Heart right ventricle (tissue), 16 donors: Measurements from ENCODE around the gene LRRFIP2. TPM values are rescaled to one million over a fixed set of nuclear protein-coding genes. Genes with fewer than 3 reads are reported as not detected.

ENCODE experiments used
- ATAC-seq, 8 donors: fragments of 200-7000 bp; cut with Tn5 transposase; one replicate each; pipeline ENCODE4 v1.9.1; 2020; ENCODE audit warnings: mild to moderate bottlenecking in 8 of 8, moderate library complexity in 8 of 8, moderate number of reproducible peaks in 1 of 8
- DNase-seq, 2 donors: peaks; one replicate each; pipeline ENCODE4 v3.0.0-alpha.2; 2020
- H3K27ac ChIP-seq, 10 donors: fragments of 200-600 bp; sonication (generic) in 2 of 10; one replicate each; pipeline versions ENCODE4 v1.5.0 to v1.8.0; 2020 to 2022; ENCODE audit warnings: mild to moderate bottlenecking in 3 of 10
- H3K27me3 ChIP-seq, 7 donors: fragments of 200-600 bp; one replicate each; pipeline ENCODE4 v1.8.0; 2021 to 2022; ENCODE audit warnings: mild to moderate bottlenecking in 2 of 7
- H3K36me3 ChIP-seq, 9 donors: fragments of 200-600 bp; sonication (generic) in 1 of 9; one replicate each; pipeline versions ENCODE4 v1.5.0 to v1.8.0; 2020 to 2022; ENCODE audit warnings: mild to moderate bottlenecking in 2 of 9
- H3K4me1 ChIP-seq, 9 donors: fragments of 200-600 bp; sonication (generic) in 1 of 9; one replicate each; pipeline versions ENCODE4 v1.5.0 to v1.8.0; 2020 to 2022; ENCODE audit warnings: mild to moderate bottlenecking in 4 of 9
- H3K4me3 ChIP-seq, 10 donors: fragments of 200-600 bp; sonication (generic) in 2 of 10; one replicate each; pipeline versions ENCODE4 v1.5.0 to v1.8.0; 2020 to 2022; ENCODE audit warnings: mild to moderate bottlenecking in 7 of 10, moderate library complexity in 2 of 10
- H3K9me3 ChIP-seq, 11 donors: fragments of 200-600 bp in 10 of 11; sonication (generic) in 2 of 11; one replicate each; pipeline versions ENCODE4 v1.5.0 to v1.8.0; 2013 to 2022; ENCODE audit warnings: mild to moderate bottlenecking in 2 of 11, control low read depth in 1 of 11, moderate library complexity in 1 of 11
- WGBS, 2 donors: extraction: QIAGEN DNeasy Blood & Tissue Kit; methylation state at CpG; one replicate each; pipeline ENCODE4 v1.1.7; 2013; ENCODE audit warnings: inconsistent platforms in 1 of 2; 5-methylcytosine and 5-hydroxymethylcytosine counted together
- intact Hi-C, 10 donors: fragments of 100-400 bp; cut with DNase I; formaldehyde crosslinking; loops; one replicate each; pipeline versions ENCODE4 v1.11.1 to v1.14.2; 2022
- polyA plus RNA-seq, 2 donors: library from polyadenylated mRNA; stranded (reverse); fragments of 200-250 nt; gene quantifications; one replicate each; pipeline ENCODE4 v1.2.3, GENCODE V29; 2013
- total RNA-seq, 10 donors: library from RNA; stranded (reverse); fragmentation: NEBNext Ultra II Directional in 3 of 10; extraction: Animal tissue kit (Norgen Biotek cat#: 25700) in 3 of 10; gene quantifications; one replicate each; pipeline versions ENCODE4 v1.2.1 to v1.2.4, GENCODE V29; 2021 to 2023
- TF ChIP-seq, protein P1 (sequence below), 9 donors: fragments of 200-600 bp; sonication (generic) in 2 of 9; IDR thresholded peaks; one replicate each; pipeline versions ENCODE4 v1.5.0 to v1.8.0; 2021 to 2022; ENCODE audit warnings: antibody characterized with exemption in 9 of 9, mild to moderate bottlenecking in 5 of 9, moderate library complexity in 1 of 9
- donor health status: Arrhythmogenic right ventricular cardiomyopathy.
- donor health status: ischemic (EF 13 %, LVEDD 7.1; RV severe dilation, severe dysfunction).
- donor health status: healthy with polysubstance abuse.
- donor health status: DM: no; HTN: yes; CAD: no.
- donor health status: DM: no; HTN: no; CAD: no.
- donor health status: ischemic (EF 25% LVEDD 6.9; RV normal size, moderate dysfunction).
- donor health status: ischemic (EF 25% LVEDD 5.7; RV mildly dilated, moderate dysfunction).
- donor health status: healthy.
- donor health status: DM: yes; HTN: yes; CAD: no.
- donor health status: Ischemic cardiomyopathy.
- donor health status: ischemic (EF 35%, LVEDD 5.7; RV mildly dilated, moderate dysfunction).
- donor health status: nonischemic (EF 11% LVEDD 7.7; RV severe dilation, severe dysfunction).
- donor health status: DM: yes; HTN: yes; CAD: no.
- donor health status: PGD.
- donor health status: ischemic (EF 29% LVEDD 5.4; RV normal size, mild dysfunction).
- donor health status: nonischemic (EF 23%, LVEDD 6.1; RV moderate dilation, normal function).

LRRFIP2 gene
- total and polyA plus RNA-seq, 12 donors, result 63.2 to 199 (median 127) TPM

DNA sequence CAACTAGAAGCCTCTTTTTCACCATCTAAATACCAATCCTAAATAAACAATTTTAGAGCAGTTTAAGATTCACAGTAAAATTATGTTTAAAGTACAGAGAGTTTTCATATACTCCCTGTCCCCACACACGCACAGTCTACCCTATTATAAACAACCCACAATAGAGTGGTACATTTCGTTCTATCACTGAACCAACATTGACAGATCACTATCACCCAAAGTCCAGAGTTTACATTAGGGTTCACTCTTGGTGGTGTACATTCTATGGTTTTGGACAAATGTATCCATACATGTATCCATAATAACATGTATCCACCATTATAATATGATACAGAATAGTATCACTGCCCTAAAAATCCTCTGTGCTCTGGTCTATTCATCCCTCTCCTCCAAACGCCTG, 92.1 kb downstream of the LRRFIP2 start:
- ATAC-seq, result no peak
- 78 to 91% methylated on average over 3 of the region's 3 CpGs for WGBS, 2 donors

DNA sequence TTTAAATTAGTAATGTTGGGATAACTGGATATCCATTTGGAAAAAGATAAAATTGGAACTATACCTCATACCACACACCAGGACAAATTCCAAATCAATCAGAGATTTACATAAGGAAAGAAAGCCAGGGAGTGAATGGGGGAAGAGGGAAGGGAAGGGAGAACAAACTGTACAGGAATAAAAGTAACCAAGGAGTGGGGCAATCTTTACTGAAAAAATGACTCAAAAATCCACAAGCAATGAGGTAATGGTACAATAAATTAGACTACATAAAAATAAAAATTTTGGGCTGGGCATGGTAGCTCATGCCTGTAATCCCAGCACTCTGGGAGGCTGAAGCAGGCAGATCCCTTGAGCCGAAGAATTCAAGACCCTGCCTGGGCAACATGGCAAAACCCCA, 98.4 kb downstream of the LRRFIP2 start:
- TF ChIP-seq, protein P1, sequence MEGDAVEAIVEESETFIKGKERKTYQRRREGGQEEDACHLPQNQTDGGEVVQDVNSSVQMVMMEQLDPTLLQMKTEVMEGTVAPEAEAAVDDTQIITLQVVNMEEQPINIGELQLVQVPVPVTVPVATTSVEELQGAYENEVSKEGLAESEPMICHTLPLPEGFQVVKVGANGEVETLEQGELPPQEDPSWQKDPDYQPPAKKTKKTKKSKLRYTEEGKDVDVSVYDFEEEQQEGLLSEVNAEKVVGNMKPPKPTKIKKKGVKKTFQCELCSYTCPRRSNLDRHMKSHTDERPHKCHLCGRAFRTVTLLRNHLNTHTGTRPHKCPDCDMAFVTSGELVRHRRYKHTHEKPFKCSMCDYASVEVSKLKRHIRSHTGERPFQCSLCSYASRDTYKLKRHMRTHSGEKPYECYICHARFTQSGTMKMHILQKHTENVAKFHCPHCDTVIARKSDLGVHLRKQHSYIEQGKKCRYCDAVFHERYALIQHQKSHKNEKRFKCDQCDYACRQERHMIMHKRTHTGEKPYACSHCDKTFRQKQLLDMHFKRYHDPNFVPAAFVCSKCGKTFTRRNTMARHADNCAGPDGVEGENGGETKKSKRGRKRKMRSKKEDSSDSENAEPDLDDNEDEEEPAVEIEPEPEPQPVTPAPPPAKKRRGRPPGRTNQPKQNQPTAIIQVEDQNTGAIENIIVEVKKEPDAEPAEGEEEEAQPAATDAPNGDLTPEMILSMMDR (IDR thresholded peaks at IDR 0.05), result no peak
- 97 to 100% methylated on average over 1 of the region's 1 CpG for WGBS, 2 donors
- Histone ChIP-seq H3K9me3 (no peaks in the 10 kb centered on the region), H3K4me1 (peaks cover 0 to 21% (median 14%) of the 10 kb centered on the region in 9 donors), H3K27me3 (no peaks in the 10 kb centered on the region), H3K36me3 (peaks cover 0 to 90% (median 24%) of the 10 kb centered on the region in 9 donors), H3K4me3 (no peak overlapping the region), H3K27ac (no peak overlapping the region)
- ATAC-seq, result no peak
- intact Hi-C loops, result no loop called here
- DNase-seq, result no peak

More for the DNA sequence above, 92.1 kb downstream of the LRRFIP2 start:
- no peaks in the 10 kb centered on the region for H3K27me3 ChIP-seq
- peaks cover 0 to 80% (median 20%) of the 10 kb centered on the region in 9 donors for H3K36me3 ChIP-seq
- DNase-seq, result no peak
- no peak overlapping the region for H3K27ac ChIP-seq
- intact Hi-C loops, result no loop called here
- H3K4me3 ChIP-seq, result no peak overlapping the region
- no peaks in the 10 kb centered on the region for H3K9me3 ChIP-seq
- peaks cover 0 to 15% (median 0%) of the 10 kb centered on the region in 9 donors for H3K4me1 ChIP-seq
- TF ChIP-seq, protein P1 (IDR thresholded peaks at IDR 0.05), result no peak

DNA sequence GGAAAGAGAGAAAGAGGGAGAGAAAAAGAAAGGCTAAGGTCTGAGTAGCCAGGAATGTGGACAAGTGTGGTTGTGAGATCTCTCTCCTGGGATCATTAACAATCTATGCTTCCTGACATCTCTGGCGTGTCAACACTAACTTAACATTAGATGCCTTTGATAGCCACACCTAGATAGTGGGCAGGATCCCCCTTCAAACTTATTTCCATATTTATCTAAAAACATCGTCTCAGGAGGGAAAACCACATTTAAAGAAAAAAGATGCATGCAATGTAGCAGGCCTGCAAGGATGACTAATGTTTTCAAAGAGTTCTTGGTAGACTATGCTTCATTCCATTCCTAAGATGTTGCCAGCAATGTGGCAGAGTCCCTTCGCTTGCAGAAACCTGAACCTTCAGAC, 100.2 kb downstream of the LRRFIP2 start:
- WGBS, 2 donors, result 75 to 81% methylated on average over 3 of the region's 3 CpGs

DNA sequence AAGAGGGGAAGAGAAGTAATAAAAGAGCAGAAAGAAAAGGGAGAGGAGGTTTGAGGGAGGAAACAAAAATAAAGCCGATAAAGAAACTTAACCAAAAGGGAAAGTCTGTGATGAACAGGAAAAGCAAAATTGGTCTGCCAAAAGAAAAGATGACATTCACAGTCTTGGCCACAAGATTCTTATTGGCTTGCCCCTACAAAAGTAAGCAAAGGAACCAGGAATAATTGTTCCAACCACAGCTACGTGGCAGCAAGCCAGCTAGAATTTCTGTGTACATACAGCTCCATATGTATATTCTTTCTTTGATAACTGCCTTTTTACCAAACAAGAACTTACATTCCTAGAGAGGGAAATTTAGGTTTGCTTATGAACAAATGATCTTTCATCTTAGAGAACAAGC, 101.5 kb downstream of the LRRFIP2 start:
- peaks cover 0 to 25% (median 14%) of the 10 kb centered on the region in 9 donors for H3K4me1 ChIP-seq
- H3K27ac ChIP-seq, result peak overlapping the region in 5 of 10 donors; percentile 7 to 57 (median 18)
- H3K9me3 ChIP-seq, result no peaks in the 10 kb centered on the region
- no peaks in the 10 kb centered on the region for H3K27me3 ChIP-seq
- H3K4me3 ChIP-seq, result no peak overlapping the region
- ATAC-seq (no peak), DNase-seq (no peak)
- peaks cover 0 to 88% (median 20%) of the 10 kb centered on the region in 9 donors for H3K36me3 ChIP-seq
- TF ChIP-seq, protein P1 (IDR thresholded peaks at IDR 0.05), result no peak
- intact Hi-C loops, result no loop called here
- WGBS, 2 donors, result 31 to 36% methylated on average over 2 of the region's 2 CpGs

More for the DNA sequence above, 100.2 kb downstream of the LRRFIP2 start:
- ATAC-seq (no peak), DNase-seq (no peak)
- Histone ChIP-seq H3K4me3 (no peak overlapping the region), H3K27ac (no peak overlapping the region), H3K36me3 (peaks cover 0 to 86% (median 20%) of the 10 kb centered on the region in 9 donors), H3K4me1 (peaks cover 0 to 21% (median 14%) of the 10 kb centered on the region in 9 donors), H3K27me3 (no peaks in the 10 kb centered on the region), H3K9me3 (no peaks in the 10 kb centered on the region)
- intact Hi-C loops, result no loop called here
- TF ChIP-seq, protein P1 (IDR thresholded peaks at IDR 0.05), result no peak
